Measurements from ENCODE around the gene TUBB2A.
"Not testable (repeated sequence)": the region's sequence is repeated elsewhere in the genome, so short reads cannot be mapped to it uniquely, and the experiment has no call there.

The TUBB2A gene

DNA sequence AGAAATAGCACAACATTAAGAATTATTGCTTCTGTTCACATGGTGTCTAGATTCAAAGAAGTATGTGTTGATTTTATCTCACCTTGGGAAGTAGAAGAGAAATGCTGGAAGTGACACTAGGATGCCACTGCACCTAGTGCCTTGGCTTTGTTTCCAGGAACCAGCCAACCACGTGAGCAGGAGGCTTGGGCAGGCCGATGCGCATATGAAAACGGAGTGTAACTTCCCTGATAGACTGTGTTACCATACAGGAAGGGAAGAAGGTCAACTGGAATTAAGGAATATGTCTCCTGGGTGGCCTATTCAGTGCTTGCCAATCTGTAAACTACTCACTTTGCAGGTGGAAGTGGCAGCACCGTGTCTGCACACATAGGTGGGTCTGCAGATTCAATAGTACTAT lies 42.0 kb upstream of the TUBB2A start:
- no peak for TF ChIP-seq CTCF (IDR thresholded peaks at IDR 0.05; ENCODE audit: low read depth, low read length)
- no peak for DNase-seq (ENCODE audit: extremely low read depth, low read depth)

DNA sequence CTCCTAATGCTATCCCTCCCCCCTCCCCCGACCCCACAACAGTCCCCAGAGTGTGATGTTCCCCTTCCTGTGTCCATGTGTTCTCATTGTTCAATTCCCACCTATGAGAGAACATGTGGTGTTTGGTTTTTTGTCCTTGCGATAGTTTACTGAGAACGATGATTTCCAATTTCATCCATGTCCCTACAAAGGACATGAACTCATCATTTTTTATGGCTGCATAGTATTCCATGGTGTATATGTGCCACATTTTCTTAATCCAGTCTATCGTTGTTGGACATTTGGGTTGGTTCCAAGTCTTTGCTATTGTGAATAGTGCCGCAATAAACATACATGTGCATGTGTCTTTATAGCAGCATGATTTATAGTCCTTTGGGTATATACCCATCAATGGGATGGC lies 40.4 kb upstream of the TUBB2A start:
- not testable (repeated sequence) for DNase-seq (ENCODE audit: extremely low read depth, low read depth)

DNA sequence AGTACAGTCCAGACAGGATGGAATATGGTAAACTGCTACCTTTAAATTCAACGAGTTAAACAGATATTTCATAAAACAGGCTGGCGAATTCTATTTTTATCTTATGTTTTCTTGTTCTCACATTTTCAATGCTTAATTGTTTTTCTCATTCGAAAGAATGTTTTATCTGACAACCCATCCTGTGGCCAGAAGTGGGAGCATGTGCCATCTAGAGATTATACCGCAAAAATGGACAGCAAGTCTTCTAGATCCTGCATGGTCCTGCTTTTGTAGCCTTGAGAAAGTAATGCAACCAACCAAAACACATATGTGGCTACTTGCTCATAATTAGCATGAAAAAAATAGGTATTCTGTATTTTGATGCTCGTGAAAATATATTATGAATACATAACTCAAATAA lies 39.4 kb upstream of the TUBB2A start:
- no peak for TF ChIP-seq CTCF (IDR thresholded peaks at IDR 0.05; ENCODE audit: low read depth, low read length)
- DNase-seq (ENCODE audit: extremely low read depth, low read depth), result no peak

DNA sequence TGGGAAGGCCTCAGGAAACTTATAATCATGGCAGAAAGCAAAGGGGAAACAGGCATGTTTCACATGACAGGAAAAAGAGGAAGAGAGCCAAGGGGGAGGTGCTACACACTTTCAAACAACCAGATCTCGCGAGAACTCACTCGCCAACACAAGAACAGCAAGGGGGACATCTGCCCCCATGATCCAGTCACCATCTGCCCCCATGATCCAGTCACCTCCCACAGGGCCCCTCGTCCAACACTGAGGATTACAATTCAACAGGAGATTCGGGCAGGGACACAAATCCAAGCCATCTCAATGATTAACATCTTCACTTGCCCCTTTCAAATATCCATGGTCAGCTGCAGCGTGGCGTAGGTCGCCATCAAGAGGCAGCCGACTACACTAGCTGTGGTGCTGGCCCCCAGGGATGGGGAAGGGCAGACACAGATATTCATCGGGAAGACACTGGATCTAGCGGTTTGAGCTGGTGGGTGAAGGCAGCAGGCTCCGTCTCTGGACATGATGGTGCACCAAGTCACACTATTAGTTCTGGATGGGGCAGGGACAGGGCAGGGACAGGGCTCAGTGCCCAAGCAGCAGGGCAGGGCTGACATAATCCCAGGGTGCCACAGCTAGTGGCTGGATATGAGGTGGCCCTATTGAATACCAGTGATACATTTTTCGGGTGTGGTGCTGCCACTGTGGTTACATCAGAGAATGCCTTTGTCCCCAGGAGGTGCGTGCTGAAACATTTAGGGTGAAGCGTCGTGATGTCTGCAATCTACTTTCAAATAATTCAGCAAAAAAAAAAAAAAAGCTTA lies 38.6 kb upstream of the TUBB2A start:
- DNase-seq (ENCODE audit: extremely low read depth, low read depth), result no peak
- no peak for TF ChIP-seq CTCF (IDR thresholded peaks at IDR 0.05; ENCODE audit: low read depth, low read length)

DNA sequence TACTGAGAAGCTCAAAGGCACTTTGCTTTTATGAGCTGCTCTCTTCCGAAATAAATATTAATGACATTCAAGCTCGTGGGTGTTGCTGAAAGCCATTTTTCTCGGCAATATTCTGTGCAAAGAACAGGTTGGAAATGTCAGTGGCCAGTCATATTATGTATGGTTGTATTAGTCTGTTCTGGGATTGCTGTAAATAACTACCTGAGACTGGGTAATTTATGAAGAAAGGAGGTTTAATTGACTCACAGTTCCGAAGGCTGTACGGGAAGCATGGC lies 38.0 kb upstream of the TUBB2A start:
- TF ChIP-seq CTCF (IDR thresholded peaks at IDR 0.05; ENCODE audit: low read depth, low read length), result no peak

GRCh38 chr6:3194535-3195419 lies 37.4 kb upstream of the TUBB2A start:
- no peak for TF ChIP-seq CTCF (IDR thresholded peaks at IDR 0.05; ENCODE audit: low read depth, low read length)
- no peak for DNase-seq (ENCODE audit: extremely low read depth, low read depth)

More for the DNA sequence above, 38.0 kb upstream of the TUBB2A start:
- no peak for DNase-seq (ENCODE audit: extremely low read depth, low read depth)

DNA sequence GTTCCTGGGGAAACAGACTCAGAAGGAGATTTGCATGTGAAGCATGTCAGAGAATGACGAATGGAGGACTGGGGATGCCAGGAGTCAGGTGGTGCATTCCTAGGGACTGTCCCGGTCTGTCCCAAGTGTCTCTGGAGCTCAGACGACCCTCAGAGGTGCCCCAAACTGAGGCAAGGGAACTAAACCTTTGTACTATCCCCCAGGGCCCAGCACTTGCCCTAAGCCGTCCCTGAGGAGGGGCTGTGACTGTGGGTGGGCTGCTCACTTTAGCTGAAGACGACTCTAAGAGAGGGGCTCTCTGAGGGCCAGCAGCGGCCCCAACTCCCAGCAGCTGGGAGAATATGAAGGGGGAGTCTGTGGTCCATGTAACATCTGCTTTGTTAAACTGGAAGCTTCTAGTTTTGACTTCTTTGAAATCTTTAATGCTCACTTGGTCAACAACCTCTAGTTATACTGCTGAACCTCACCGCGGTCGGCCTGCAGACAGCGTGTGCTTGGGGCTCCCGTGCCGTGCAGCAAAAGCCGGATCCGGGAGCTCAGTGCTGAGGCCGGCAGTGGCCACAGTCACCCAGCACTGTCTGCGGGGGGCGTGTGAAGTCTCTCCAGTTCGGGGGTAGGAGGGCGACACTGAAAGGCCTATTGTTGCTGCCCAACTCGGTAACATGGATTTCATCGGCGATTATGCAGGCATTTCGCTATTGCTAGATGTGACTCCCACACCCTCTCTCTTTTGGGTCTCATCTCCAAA lies 35.9 kb upstream of the TUBB2A start:
- no peak for TF ChIP-seq CTCF (IDR thresholded peaks at IDR 0.05; ENCODE audit: low read depth, low read length)
- no peak for DNase-seq (ENCODE audit: extremely low read depth, low read depth)

Measured in AG09319 (cell line).